GM19468 (cell line): ENCODE measurements around the gene PIEZO2.

Source experiments
- ATAC-seq: cut with Tn5 transposase; IDR thresholded peaks from one replicate; pipeline ENCODE4 v1.9.1; 2021; ENCODE audit warnings: mild to moderate bottlenecking, moderate library complexity, moderate number of reproducible peaks; ENCODE audit not compliant: unreplicated experiment; ENCODE audit errors: extremely low read depth

The PIEZO2 gene

GRCh38 chr18:10770264-10770663 is 379.1 kb downstream of the PIEZO2 start:
- ATAC-seq = no peak

- no peak for ATAC-seq
Measured at GRCh38 chr18:10768221-10768620, 381.1 kb downstream of the PIEZO2 start.

- ATAC-seq = no peak
Measured at GRCh38 chr18:10767658-10768057, 381.7 kb downstream of the PIEZO2 start.

- no peak for ATAC-seq
Measured at GRCh38 chr18:10760986-10761385, 388.4 kb downstream of the PIEZO2 start.

- no peak for ATAC-seq
Measured at GRCh38 chr18:10759241-10759640, 390.1 kb downstream of the PIEZO2 start.

- ATAC-seq = no peak
Measured at GRCh38 chr18:10757946-10758345, 391.4 kb downstream of the PIEZO2 start.

GRCh38 chr18:10757349-10757748 is 392.0 kb downstream of the PIEZO2 start:
- ATAC-seq = no peak

GRCh38 chr18:10755855-10756254 is 393.5 kb downstream of the PIEZO2 start:
- no peak for ATAC-seq

- no peak for ATAC-seq
Measured at GRCh38 chr18:10754128-10754527, 395.2 kb downstream of the PIEZO2 start.

GRCh38 chr18:10752382-10752781 is 397.0 kb downstream of the PIEZO2 start:
- ATAC-seq = no peak

- no peak for ATAC-seq
Measured at GRCh38 chr18:10751653-10752052, 397.7 kb downstream of the PIEZO2 start.

GRCh38 chr18:10750191-10751035 is 399.0 kb downstream of the PIEZO2 start:
- ATAC-seq = no peak

- no peak for ATAC-seq
Measured at GRCh38 chr18:10748641-10749040, 400.7 kb downstream of the PIEZO2 start.

- ATAC-seq = no peak
Measured at GRCh38 chr18:10745971-10746370, 403.4 kb downstream of the PIEZO2 start.

- no peak for ATAC-seq
Measured at GRCh38 chr18:10745219-10745618, 404.1 kb downstream of the PIEZO2 start.

GRCh38 chr18:10743766-10744165 is 405.6 kb downstream of the PIEZO2 start:
- no peak for ATAC-seq

- no peak for ATAC-seq
Measured at GRCh38 chr18:10739152-10739551, 410.2 kb downstream of the PIEZO2 start.

- ATAC-seq = no peak
Measured at GRCh38 chr18:10736984-10737383, 412.4 kb downstream of the PIEZO2 start.

- no peak for ATAC-seq
Measured at GRCh38 chr18:10732990-10733389, 416.4 kb downstream of the PIEZO2 start.

- ATAC-seq = no peak
Measured at GRCh38 chr18:10727477-10727876, 421.9 kb downstream of the PIEZO2 start.

- ATAC-seq = no peak
Measured at GRCh38 chr18:10726198-10727068, 422.9 kb downstream of the PIEZO2 start.
